GM23338 (cell line): ENCODE results near the gene CERK. TPM values are rescaled to one million over a fixed set of nuclear protein-coding genes. Genes with fewer than 3 reads are reported as not detected.

ENCODE experiments used
- ATAC-seq: fragments of 200-7000 bp; cut with Tn5 transposase; 3 replicates; pipeline ENCODE4 v1.9.1; 2020
- DNase-seq: peaks from one replicate; pipeline ENCODE4 v3.0.0-alpha.2; 2015; ENCODE audit warnings: low spot score
- H2AFZ ChIP-seq: fragments of 200-600 bp; sonication (generic); 2 replicates; pipeline ENCODE4 v1.8.0; 2016; ENCODE audit warnings: antibody characterized with exemption, mild to moderate bottlenecking, moderate library complexity
- H3F3A ChIP-seq: fragments of 200-600 bp; sonication (generic); replicated peaks from 2 replicates; pipeline ENCODE4 v1.8.0; 2017; ENCODE audit warnings: antibody characterized with exemption, mixed run types, low read depth
- H3K27ac ChIP-seq: fragments of 200-600 bp; sonication (generic); 2 replicates; pipeline ENCODE4 v1.6.1; 2016; ENCODE audit warnings: low read depth
- H3K27me3 ChIP-seq: fragments of 200-600 bp; sonication (generic); 2 replicates; pipeline ENCODE4 v1.8.0; 2016; ENCODE audit warnings: mild to moderate bottlenecking, mixed run types, moderate library complexity; ENCODE audit not compliant: insufficient read depth
- H3K36me3 ChIP-seq: fragments of 200-600 bp; sonication (generic); 2 replicates; pipeline ENCODE4 v1.8.0; 2016; ENCODE audit warnings: mild to moderate bottlenecking; ENCODE audit not compliant: insufficient read depth
- H3K4me1 ChIP-seq: fragments of 200-600 bp; sonication (generic); 2 replicates; pipeline ENCODE4 v1.8.0; 2016; ENCODE audit warnings: mild to moderate bottlenecking, moderate library complexity; ENCODE audit not compliant: insufficient read depth
- H3K4me2 ChIP-seq: fragments of 200-600 bp; sonication (generic); 2 replicates; pipeline ENCODE4 v1.7.1; 2017; ENCODE audit warnings: mixed run types
- H3K4me3 ChIP-seq: fragments of 200-600 bp; sonication (generic); 2 replicates; pipeline ENCODE4 v1.6.1; 2016; ENCODE audit warnings: mixed run types
- H3K79me2 ChIP-seq: fragments of 200-600 bp; sonication (generic); replicated peaks from 2 replicates; pipeline ENCODE4 v1.8.0; 2017; ENCODE audit warnings: mild to moderate bottlenecking; ENCODE audit not compliant: insufficient read depth
- H3K9me2 ChIP-seq: fragments of 200-600 bp; sonication (generic); 2 replicates; pipeline ENCODE4 v1.8.0; 2017; ENCODE audit not compliant: insufficient read depth
- H4K20me1 ChIP-seq: fragments of 200-600 bp; sonication (generic); replicated peaks from 2 replicates; pipeline ENCODE4 v1.8.0; 2017; ENCODE audit warnings: mild to moderate bottlenecking; ENCODE audit not compliant: insufficient read depth
- H3K27ac Mint-ChIP-seq: 2 replicates; pipeline ENCODE4 v1.8.0; 2020; ENCODE audit warnings: inconsistent platforms, mild to moderate bottlenecking, moderate library complexity, mixed read lengths
- H3K27me3 Mint-ChIP-seq: 3 replicates; pipeline ENCODE4 v1.8.0; 2022; ENCODE audit warnings: low read depth, mild to moderate bottlenecking, moderate library complexity, mixed read lengths, inconsistent platforms; ENCODE audit not compliant: insufficient read depth, poor library complexity
- H3K36me3 Mint-ChIP-seq: 3 replicates; pipeline ENCODE4 v1.8.0; 2021; ENCODE audit warnings: low read depth, mild to moderate bottlenecking, inconsistent platforms, moderate library complexity, mixed read lengths
- H3K4me1 Mint-ChIP-seq: 3 replicates; pipeline ENCODE4 v1.8.0; 2020; ENCODE audit warnings: mild to moderate bottlenecking, inconsistent platforms, mixed read lengths
- H3K4me3 Mint-ChIP-seq: 3 replicates; pipeline ENCODE4 v1.8.0; 2021; ENCODE audit warnings: moderate library complexity, mild to moderate bottlenecking, inconsistent platforms, mixed read lengths
- H3K9me3 Mint-ChIP-seq: 3 replicates; pipeline ENCODE4 v1.8.0; 2020; ENCODE audit warnings: moderate library complexity, mild to moderate bottlenecking, inconsistent platforms, mixed read lengths
- CREB1 ChIP-seq: fragments of 250-450 bp; sonication (Bioruptor Pico); IDR thresholded peaks from 2 replicates; pipeline ENCODE4 v1.5.0; 2020; ENCODE audit warnings: low read depth, mild to moderate bottlenecking, moderate library complexity
- ETS1 ChIP-seq: IDR thresholded peaks from 2 replicates; pipeline ENCODE4 v1.6.1; 2016; ENCODE audit warnings: antibody characterized with exemption
- EZH2 ChIP-seq: fragments of 200-600 bp; sonication (generic); IDR thresholded peaks from one replicate; pipeline ENCODE4 v1.8.0; 2017; ENCODE audit warnings: antibody characterized with exemption, mild to moderate bottlenecking, low read depth; ENCODE audit not compliant: unreplicated experiment
- EZH2phosphoT487 ChIP-seq: fragments of 200-600 bp; sonication (generic); IDR thresholded peaks from one replicate; pipeline ENCODE4 v1.8.1; 2018; ENCODE audit warnings: antibody characterized with exemption; ENCODE audit not compliant: unreplicated experiment
- JUNB ChIP-seq: IDR thresholded peaks from one replicate; pipeline ENCODE4 v1.6.1; 2016; ENCODE audit warnings: antibody characterized with exemption; ENCODE audit not compliant: unreplicated experiment
- NANOG ChIP-seq: IDR thresholded peaks from 2 replicates; pipeline ENCODE4 v1.6.1; 2016; ENCODE audit warnings: antibody characterized with exemption, borderline replicate concordance
- POLR2AphosphoS5 ChIP-seq: IDR thresholded peaks from 2 replicates; pipeline ENCODE4 v1.6.1; 2016; ENCODE audit warnings: antibody characterized with exemption, low read depth
- REST ChIP-seq: IDR thresholded peaks from one replicate; pipeline ENCODE4 v1.6.1; 2018; ENCODE audit warnings: antibody characterized with exemption; ENCODE audit not compliant: unreplicated experiment
- STAT1 ChIP-seq: IDR thresholded peaks from one replicate; pipeline ENCODE4 v1.6.1; 2016; ENCODE audit warnings: antibody characterized with exemption; ENCODE audit not compliant: unreplicated experiment
- ZNF114 ChIP-seq: fragments of 250-450 bp; sonication (Bioruptor Pico); IDR thresholded peaks from 2 replicates; pipeline ENCODE4 v1.5.0; 2020; ENCODE audit warnings: mild to moderate bottlenecking, moderate library complexity
- ZNF331 ChIP-seq: fragments of 250-450 bp; sonication (Bioruptor Pico); IDR thresholded peaks from 2 replicates; pipeline ENCODE4 v1.5.0; 2020; ENCODE audit warnings: low read depth, mild to moderate bottlenecking, moderate library complexity
- ZNF462 ChIP-seq: fragments of 250-450 bp; sonication (Bioruptor Pico); IDR thresholded peaks from 2 replicates; pipeline ENCODE4 v1.5.0; 2020; ENCODE audit warnings: mild to moderate bottlenecking, moderate library complexity
- polyA plus RNA-seq: library from polyadenylated mRNA; unstranded; fragments of >200 nt; fragmentation: Nextera tagmentation; extraction: Ambion mirVana; gene quantifications from 2 replicates; pipeline ENCODE4 v1.2.1, GENCODE V29; 2016
- total RNA-seq: library from RNA; depleted of rRNA; stranded (reverse); fragments of >200 nt; shearing (Covaris generic); gene quantifications from 2 replicates; pipeline ENCODE4 v1.2.3, GENCODE V29; 2014

The CERK gene
- total and polyA plus RNA-seq, 2 experiments from 2014 or later = 12.7 to 62.9 TPM

- ATAC-seq = no peak
- Mint-ChIP-seq H3K4me1 (no peaks in the 10 kb centered on the region), H3K27ac (no peak overlapping the region), H3K36me3 (no peaks in the 10 kb centered on the region), H3K9me3 (no peaks in the 10 kb centered on the region), H3K4me3 (no peak overlapping the region), H3K27me3 (peaks cover 8% of the 10 kb centered on the region)
- H4K20me1 ChIP-seq = no peaks in the 10 kb centered on the region
- H3K79me2 ChIP-seq = no peaks in the 10 kb centered on the region
- TF ChIP-seq STAT1 = no peak
- no peaks in the 10 kb centered on the region for H3K4me1 ChIP-seq
- no peaks in the 10 kb centered on the region for H3K9me2 ChIP-seq
- no peak overlapping the region for H3K4me3 ChIP-seq
- H3F3A ChIP-seq = no peaks in the 10 kb centered on the region
- DNase-seq = no peak
- no peak overlapping the region for H3K4me2 ChIP-seq
- H3K27me3 ChIP-seq = no peaks in the 10 kb centered on the region
- no peaks in the 10 kb centered on the region for H3K36me3 ChIP-seq
- no peak overlapping the region for H2AFZ ChIP-seq
- no peak overlapping the region for H3K27ac ChIP-seq
Measured at GRCh38 chr22:46675938-46676337, 62.1 kb downstream of the CERK start.

GRCh38 chr22:46675479-46675878 is 62.6 kb downstream of the CERK start:
- Histone ChIP-seq H2AFZ (no peak overlapping the region), H4K20me1 (no peaks in the 10 kb centered on the region), H3K4me2 (no peak overlapping the region), H3K9me2 (no peaks in the 10 kb centered on the region), H3K4me1 (no peaks in the 10 kb centered on the region), H3F3A (no peaks in the 10 kb centered on the region), H3K27me3 (no peaks in the 10 kb centered on the region), H3K27ac (no peak overlapping the region), H3K4me3 (no peak overlapping the region), H3K79me2 (no peaks in the 10 kb centered on the region), H3K36me3 (no peaks in the 10 kb centered on the region)
- no peak for DNase-seq
- peaks cover 8% of the 10 kb centered on the region for H3K27me3 Mint-ChIP-seq
- no peak for ATAC-seq
- H3K36me3 Mint-ChIP-seq = no peaks in the 10 kb centered on the region
- H3K9me3 Mint-ChIP-seq = no peaks in the 10 kb centered on the region
- H3K27ac Mint-ChIP-seq = no peak overlapping the region
- H3K4me1 Mint-ChIP-seq = no peaks in the 10 kb centered on the region
- H3K4me3 Mint-ChIP-seq = no peak overlapping the region
- TF ChIP-seq ETS1 (no peak), STAT1 (no peak), EZH2phosphoT487 (no peak), EZH2 (no peak), NANOG (no peak), ZNF114 (no peak), CREB1 (CRISPR knock-in tag) (no peak), ZNF462 (no peak), ZNF331 (CRISPR knock-in tag) (no peak), REST (no peak), POLR2AphosphoS5 (no peak), JUNB (no peak)
